ENCODE measurements around the gene NOP9.
"Not testable (repeated sequence)": the region's sequence is repeated elsewhere in the genome, so short reads cannot be mapped to it uniquely, and the experiment has no call there.

NOP9 gene

GRCh38 chr14:24337144-24337823 is 37.6 kb downstream of the NOP9 start:
- no peak for DNase-seq (ENCODE audit: low read depth, low spot score)
- H3K4me3 ChIP-seq (ENCODE audit: low read length), result no peak overlapping the region

- no peak for DNase-seq (ENCODE audit: low read depth, low spot score)
- no peak overlapping the region for H3K4me3 ChIP-seq (ENCODE audit: low read length)
These were observed 38.1 kb downstream of the NOP9 start for GRCh38 chr14:24337824-24338175.

- DNase-seq (ENCODE audit: low read depth, low spot score), result no peak
- H3K4me3 ChIP-seq (ENCODE audit: low read length), result no peak overlapping the region
These were observed 39.2 kb downstream of the NOP9 start for GRCh38 chr14:24338843-24339242.

GRCh38 chr14:24339284-24340151 is 39.9 kb downstream of the NOP9 start, which contains the start of gene RIPK3:
Gene RIPK3 (minus strand): TSS chr14:24339991. CDS start chr14:24339826, 165 bp downstream.
- DNase-seq (ENCODE audit: low read depth, low spot score), result peak; percentile 29
- H3K4me3 ChIP-seq (ENCODE audit: low read length), result peak within 1 kb of the TSS; percentile 55

GRCh38 chr14:24340606-24341005 is 41.0 kb downstream of the NOP9 start:
- H3K4me3 ChIP-seq (ENCODE audit: low read length), result no peak overlapping the region
- no peak for DNase-seq (ENCODE audit: low read depth, low spot score)

- H3K4me3 ChIP-seq (ENCODE audit: low read length), result no peak overlapping the region
- DNase-seq (ENCODE audit: low read depth, low spot score), result no peak
These were observed 43.2 kb downstream of the NOP9 start for GRCh38 chr14:24342889-24343288.

- no peak for DNase-seq (ENCODE audit: low read depth, low spot score)
- H3K4me3 ChIP-seq (ENCODE audit: low read length), result no peak overlapping the region
These were observed 44.4 kb downstream of the NOP9 start for GRCh38 chr14:24343795-24344660.

GRCh38 chr14:24347134-24347533 is 47.5 kb downstream of the NOP9 start:
- no peak overlapping the region for H3K4me3 ChIP-seq (ENCODE audit: low read length)
- DNase-seq (ENCODE audit: low read depth, low spot score), result no peak

GRCh38 chr14:24348186-24348585 is 48.5 kb downstream of the NOP9 start:
- DNase-seq (ENCODE audit: low read depth, low spot score), result no peak
- no peak overlapping the region for H3K4me3 ChIP-seq (ENCODE audit: low read length)

- no peak overlapping the region for H3K4me3 ChIP-seq (ENCODE audit: low read length)
- no peak for DNase-seq (ENCODE audit: low read depth, low spot score)
These were observed 50.1 kb downstream of the NOP9 start for GRCh38 chr14:24349742-24350141.

- H3K4me3 ChIP-seq (ENCODE audit: low read length), result no peak overlapping the region
- no peak for DNase-seq (ENCODE audit: low read depth, low spot score)
These were observed 51.9 kb downstream of the NOP9 start for GRCh38 chr14:24351517-24351916.

- H3K4me3 ChIP-seq (ENCODE audit: low read length), result no peak overlapping the region
- no peak for DNase-seq (ENCODE audit: low read depth, low spot score)
These were observed 54.2 kb downstream of the NOP9 start for GRCh38 chr14:24353559-24354481.

GRCh38 chr14:24354482-24354825 is 54.8 kb downstream of the NOP9 start:
- DNase-seq (ENCODE audit: low read depth, low spot score); H3K4me3 ChIP-seq (ENCODE audit: low read length): not testable (repeated sequence)

GRCh38 chr14:24355009-24355408 is 55.4 kb downstream of the NOP9 start:
- no peak for DNase-seq (ENCODE audit: low read depth, low spot score)
- no peak overlapping the region for H3K4me3 ChIP-seq (ENCODE audit: low read length)

- DNase-seq (ENCODE audit: low read depth, low spot score), result no peak
- H3K4me3 ChIP-seq (ENCODE audit: low read length), result no peak overlapping the region
These were observed 56.6 kb downstream of the NOP9 start for GRCh38 chr14:24356208-24356607.
